Retina (tissue), 1 donor: ENCODE data around the gene ERCC3.

Source experiments
- DNase-seq: peaks from one replicate; pipeline ENCODE4 v3.0.0-alpha.2; 2016

The ERCC3 gene

DNA sequence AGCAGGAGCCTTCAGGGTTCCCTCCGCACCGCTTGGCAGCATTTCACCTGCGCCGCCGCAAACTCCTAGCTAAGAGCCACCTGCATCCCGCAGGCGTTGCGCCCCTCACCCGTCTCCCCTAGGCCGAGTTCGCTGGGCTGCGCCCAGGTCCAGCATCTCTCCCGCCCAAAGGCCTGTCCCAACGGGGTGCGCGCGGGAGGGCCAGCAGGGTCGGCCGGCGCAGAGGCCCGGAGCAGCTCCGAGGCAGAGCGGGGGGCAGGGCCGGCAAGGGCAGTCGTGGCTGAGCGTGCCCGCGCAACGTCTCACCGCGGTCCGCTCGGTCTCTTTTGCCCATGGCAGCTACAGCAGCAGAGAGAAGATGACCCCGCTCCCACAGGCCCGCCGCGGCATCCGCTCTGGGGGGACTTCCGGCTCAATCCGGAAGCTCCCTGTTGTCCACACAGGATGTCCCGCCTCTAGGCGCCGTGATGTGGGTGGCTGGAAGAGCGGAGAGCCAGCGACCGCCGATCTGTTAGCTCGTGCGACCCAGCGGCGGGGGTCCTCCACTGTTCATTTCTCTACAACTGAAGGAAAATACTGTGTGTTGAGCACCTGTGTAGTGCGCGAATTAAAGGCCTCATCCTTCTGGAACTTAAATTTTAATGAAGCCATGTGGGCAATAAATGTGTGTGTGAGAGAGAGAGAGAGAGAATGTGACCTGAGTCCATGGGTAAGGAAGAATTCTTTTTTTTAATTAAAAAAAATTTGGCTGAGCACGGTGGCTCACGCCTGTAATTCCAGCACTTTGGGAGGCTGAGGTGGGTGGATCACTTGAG is at the start of gene ERCC3:
TSS of gene ERCC3 (minus strand) at position 397 of the 815 bp plus-strand sequence. CDS start at position 334, 63 bp downstream.
- DNase-seq = peak; percentile 95

DNA sequence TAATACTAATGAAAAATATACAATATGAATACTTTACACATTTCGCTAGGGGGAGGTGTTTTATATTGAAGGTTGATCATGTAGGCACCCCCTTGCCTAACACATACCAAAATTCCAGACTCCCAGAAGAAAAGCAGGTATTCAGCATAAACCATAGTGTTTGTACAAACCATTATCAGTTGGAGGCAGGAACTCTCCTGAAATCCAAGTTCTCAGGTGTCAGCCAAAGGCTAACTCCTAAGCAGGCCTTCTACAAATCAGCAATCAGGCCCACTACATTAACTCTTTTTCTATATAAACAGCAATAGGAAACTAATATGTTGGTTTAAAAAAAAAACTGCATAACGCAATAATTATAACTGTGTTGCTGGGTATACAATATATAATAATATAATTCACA is 49.3 kb upstream of the ERCC3 start:
- no peak for DNase-seq

- DNase-seq = no peak
Measured at GRCh38 chr2:127342101-127342500, 48.2 kb upstream of the ERCC3 start.

- DNase-seq = no peak
Measured at GRCh38 chr2:127332335-127332734, 38.4 kb upstream of the ERCC3 start.

GRCh38 chr2:127330753-127331152 is 36.8 kb upstream of the ERCC3 start:
- no peak for DNase-seq

- no peak for DNase-seq
Measured at GRCh38 chr2:127326289-127326945, 32.5 kb upstream of the ERCC3 start.

DNA sequence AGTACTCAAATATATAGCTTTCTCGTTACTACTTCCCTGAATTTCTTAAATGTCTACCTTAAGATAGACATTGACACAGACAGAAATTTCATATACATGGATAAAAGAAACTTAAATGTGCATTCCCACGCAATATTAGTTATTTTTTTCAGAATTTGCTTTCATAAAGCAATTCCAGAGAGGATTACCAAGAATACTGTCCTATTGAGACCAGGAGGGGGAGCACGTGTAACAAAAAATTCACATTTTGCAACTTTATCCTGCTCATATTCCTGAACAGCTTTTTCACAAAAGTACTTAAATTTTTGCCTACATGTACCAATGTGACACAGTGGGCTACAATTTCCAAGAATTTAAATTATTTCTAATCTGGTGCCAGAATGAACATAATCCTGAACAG is 30.7 kb upstream of the ERCC3 start:
- DNase-seq = no peak

DNA sequence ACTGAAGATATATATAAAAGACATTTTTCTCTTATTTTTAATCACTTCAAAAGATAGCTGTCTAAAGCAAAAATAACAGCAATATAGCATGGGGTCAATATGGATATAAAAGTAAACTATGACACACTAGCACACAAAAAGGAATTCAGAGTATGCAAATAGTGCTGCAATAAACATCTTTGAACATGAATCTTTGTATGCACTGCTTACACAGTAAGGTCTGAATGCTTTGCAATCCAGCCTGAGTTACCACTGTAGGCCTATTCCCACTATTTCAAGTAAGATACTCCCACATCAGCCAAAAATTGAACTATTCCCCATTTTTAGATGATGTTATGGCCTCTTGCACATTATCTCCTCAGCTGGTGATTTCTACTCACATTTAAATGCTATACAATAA is 27.4 kb upstream of the ERCC3 start:
- no peak for DNase-seq

GRCh38 chr2:127320586-127321275 is 26.8 kb upstream of the ERCC3 start:
- no peak for DNase-seq

- DNase-seq = no peak
Measured at GRCh38 chr2:127320067-127320466, 26.1 kb upstream of the ERCC3 start.

DNA sequence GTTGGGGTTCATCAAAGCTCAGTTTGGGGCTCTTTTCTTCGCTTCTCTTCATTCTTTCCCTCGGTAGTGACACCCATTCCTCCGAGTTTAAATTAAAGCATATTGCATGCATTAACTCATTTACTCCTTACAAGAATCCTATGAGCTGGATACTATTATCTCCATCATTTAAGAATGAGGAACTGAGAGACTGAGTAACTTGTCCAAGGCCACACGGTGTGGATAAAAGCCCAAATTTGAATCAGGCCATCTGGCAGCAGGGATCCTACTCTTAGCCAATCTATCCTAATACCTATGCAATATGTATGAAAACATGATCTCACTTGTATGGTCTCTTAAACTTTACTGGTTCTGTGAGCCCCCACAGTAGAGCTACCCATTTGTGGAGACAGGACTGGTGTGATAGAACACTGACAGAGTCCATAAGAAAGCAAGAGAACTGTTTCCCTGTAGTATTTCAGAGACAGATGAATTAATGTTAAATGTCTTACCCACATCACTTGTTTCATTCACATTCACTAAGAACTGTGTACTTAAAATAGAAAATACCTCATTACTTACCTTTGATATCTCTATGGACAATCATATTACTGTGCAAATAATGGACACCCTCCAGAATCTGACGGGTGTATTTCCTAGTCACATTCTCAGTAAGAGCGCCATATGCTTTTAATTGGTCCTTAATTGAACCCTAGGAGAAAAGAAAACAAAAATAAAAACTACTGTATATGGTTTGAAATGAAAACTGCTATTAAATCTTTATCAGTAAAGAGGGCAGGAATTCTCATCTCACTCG is 20.4 kb upstream of the ERCC3 start:
- no peak for DNase-seq

- DNase-seq = no peak
Measured at GRCh38 chr2:127313406-127313805, 19.5 kb upstream of the ERCC3 start.

DNA sequence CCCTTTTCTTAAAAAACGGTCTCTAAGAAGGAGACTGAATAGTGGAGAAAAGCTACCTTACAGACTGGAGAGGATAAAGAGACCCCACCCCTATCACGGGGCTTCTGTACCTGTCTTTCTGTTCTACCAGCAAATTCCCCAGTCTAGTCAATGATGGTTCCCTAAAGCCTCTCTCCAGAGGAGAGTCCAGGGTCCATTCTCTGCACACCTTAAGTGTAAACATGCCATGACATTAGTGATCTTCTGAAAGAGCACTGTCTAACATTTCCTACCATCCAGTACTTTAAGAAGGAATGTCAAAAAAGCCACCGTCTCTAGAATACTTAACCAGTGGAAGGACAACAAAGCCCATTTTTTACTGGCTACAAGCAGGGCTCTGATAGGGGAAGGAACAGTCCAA is 17.0 kb upstream of the ERCC3 start:
- DNase-seq = no peak

DNA sequence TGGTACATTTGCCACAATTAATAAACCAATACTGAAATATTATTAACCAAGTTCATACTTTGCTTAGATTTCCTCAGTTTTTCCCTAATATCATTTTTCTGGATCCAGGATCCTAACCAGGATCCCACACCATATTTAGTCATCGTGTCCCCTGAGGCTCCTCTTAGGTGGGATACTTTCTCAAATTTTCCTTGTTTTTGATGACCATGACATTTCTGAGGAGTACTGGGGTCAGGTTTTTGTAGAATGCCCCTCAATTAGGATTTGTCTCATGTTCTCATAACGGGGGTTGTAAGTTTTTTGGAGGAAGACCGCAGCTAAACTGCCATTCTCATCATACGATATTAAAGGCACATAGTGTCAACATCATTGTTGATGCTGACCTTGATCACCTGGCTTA is 15.5 kb upstream of the ERCC3 start:
- DNase-seq = no peak

- DNase-seq = no peak
Measured at GRCh38 chr2:127308586-127309138, 14.7 kb upstream of the ERCC3 start.

DNA sequence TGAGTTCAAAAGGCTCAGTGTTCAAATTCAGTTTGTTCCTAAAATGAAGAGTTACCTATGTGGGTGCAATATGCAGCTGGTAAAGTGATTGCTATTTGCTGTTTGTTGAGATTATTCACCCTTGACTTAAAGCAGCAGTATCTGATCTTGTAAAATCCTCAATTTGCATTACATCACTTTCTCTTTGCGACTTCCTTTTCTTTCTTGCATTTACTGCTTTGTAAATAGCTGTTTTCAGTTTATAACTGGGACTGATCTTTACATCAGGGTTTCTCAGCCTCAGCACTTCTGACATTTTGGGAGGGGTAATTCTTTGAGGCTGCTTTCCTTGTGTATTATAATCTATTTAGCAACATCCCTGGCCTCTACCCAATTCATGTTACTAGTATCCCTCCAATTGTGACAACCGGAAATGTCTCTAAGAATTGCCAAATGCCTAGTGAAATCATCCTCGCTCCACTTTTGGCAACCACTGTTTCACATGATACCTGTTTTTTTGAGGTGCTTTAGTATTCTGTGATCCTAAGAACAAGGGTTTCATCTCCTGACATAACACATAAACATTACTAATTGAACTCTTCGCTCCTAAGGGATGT is 12.1 kb upstream of the ERCC3 start:
- no peak for DNase-seq

GRCh38 chr2:127302168-127302567 is 8.2 kb upstream of the ERCC3 start:
- DNase-seq = no peak

- DNase-seq = no peak
Measured at GRCh38 chr2:127293386-127293747, 577 bp downstream of the ERCC3 start.

DNA sequence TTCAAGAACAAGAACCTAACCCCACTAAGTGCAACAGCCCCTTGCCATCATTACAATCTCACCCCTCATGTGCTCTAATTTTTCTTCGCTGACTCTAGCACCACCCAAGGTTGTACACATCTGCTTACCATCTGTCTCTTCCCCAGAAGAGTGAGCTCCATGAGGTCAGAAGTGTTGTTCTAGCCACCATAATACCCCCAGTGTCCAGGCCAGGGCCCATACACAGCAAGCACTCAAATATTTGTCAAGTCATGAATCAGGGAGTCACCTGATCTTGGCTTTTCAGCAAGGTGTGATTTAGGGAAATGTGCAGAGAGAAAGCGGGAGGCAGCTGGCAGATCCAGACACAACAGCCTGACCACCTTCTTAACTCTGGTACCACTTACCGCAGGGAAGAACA is 5.7 kb downstream of the ERCC3 start:
- no peak for DNase-seq

- no peak for DNase-seq
Measured at GRCh38 chr2:127283275-127283674, 10.7 kb downstream of the ERCC3 start.

GRCh38 chr2:127280693-127281092 is 13.3 kb downstream of the ERCC3 start:
- no peak for DNase-seq

- no peak for DNase-seq
Measured at GRCh38 chr2:127279781-127280180, 14.2 kb downstream of the ERCC3 start.
